HL-60/S4 treated with retinoic acid at 250 ng/mL for 4 days and 3 days (cell line): ENCODE results near the gene TMEM164.

Experiments
- in situ Hi-C: fragments of 300-500 bp; cut with MboI; formaldehyde crosslinking; loops from 2 replicates; pipeline ENCODE4 v1.7.0; 2022; ENCODE audit warnings: low sequenced_read_pairs

Gene TMEM164

DNA sequence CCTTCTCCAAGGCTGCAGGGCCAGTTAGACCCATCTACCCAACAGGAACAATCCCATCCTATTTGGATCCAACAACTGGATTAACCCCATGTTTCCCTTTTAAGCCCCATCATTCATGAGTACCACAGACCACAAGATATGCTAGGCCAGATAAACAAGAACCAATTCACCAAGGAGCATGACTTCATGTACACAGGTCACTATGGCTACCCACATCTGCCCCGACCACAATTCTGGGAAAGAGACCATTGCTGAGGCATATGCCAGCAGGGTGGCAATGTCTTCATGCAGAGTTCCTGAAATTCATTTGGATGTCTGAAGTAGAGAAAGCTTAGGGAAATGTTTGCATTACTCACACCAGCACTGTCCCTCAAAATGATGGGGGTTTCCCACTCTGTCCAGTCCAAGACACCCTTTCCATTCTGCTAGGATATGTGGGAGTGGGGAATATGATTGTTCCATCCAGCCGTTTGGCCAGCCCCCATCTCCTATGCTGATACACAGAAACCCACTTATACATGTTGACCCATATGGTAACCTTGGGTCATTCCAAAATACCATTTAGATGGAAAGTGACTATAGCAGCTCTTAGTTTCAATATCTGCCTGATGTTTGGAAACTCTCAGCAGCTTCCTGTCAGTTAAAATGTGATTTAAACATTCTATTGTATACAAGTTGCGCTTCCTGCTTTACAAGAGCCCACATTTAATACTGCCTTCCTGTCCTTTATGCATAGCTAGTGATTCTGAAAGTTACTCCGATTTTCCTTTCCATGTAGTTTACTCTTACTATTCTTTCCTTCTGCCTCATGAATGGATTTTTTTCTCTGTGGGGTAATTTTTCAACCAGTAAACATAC lies 186.0 kb downstream of the TMEM164 start:
- in situ Hi-C loops = no loop called here

DNA sequence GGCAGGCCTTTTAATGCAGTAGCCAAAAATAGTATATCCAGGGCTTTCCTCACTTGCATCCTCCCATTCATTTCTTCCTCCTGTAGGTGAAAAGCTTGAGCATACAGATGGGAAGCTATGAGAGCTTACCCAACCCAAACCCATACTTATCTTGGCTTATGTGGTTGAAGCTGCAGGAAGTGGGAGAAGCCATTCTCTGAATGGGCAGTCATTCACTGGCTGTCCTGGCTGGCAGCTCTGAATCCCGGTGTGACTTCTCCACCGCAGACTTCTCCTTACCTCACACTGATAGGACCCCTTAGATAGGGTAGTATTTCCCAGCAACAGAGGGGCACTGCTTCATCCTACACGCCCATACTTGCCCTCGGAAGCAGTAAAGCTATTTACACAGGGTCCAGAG lies 189.6 kb downstream of the TMEM164 start:
- in situ Hi-C loops = no loop called here

GRCh38 chrX:110194977-110195376 lies 192.1 kb downstream of the TMEM164 start:
- in situ Hi-C loops = no loop called here

DNA sequence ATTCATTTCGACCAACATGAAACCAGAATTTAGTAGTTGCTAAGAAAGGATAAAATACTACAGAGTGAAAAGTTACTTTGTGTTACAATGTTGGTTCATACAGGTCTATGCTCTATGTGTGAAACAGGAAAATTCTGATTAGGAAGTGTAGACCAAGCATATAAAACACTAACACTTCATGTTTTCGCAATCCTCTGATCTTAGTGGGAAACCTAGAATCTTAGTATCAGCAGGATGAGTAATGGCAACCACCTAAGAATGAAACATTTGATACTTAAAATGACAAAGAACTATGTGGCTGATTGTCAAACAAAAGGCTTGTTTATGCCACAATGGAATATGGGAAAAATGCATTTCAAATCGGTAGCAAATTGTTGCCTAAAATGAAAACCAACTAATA lies 198.9 kb downstream of the TMEM164 start:
- in situ Hi-C loops = no loop called here

DNA sequence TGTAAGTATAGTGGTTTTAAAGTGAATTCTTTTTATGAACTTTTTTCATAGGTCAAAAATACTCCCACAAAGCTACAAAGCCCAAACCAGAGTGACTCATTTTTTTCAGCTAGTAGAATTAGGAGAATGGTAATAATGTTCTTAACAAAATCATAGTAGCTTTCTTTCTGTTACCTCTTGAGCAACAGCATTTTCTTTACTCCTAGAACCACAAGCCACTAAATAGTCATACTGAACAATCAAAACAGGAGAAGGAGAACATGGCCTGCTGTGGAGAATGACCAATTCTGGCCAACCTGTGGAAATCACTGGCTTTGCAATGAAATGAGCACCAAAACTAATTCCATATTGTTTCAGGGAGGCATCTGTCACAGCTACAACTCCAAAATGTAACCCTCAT lies 202.1 kb downstream of the TMEM164 start:
- in situ Hi-C loops = no loop called here

GRCh38 chrX:110208092-110208491 lies 205.2 kb downstream of the TMEM164 start:
- in situ Hi-C loops = no loop called here

- in situ Hi-C loops = no loop called here
Measured at GRCh38 chrX:110210417-110211139, 207.7 kb downstream of the TMEM164 start.

GRCh38 chrX:110211340-110211739 lies 208.4 kb downstream of the TMEM164 start:
- in situ Hi-C loops = no loop called here

- in situ Hi-C loops = no loop called here
Measured at GRCh38 chrX:110212299-110212698, 209.4 kb downstream of the TMEM164 start.

GRCh38 chrX:110213183-110213582 lies 210.3 kb downstream of the TMEM164 start:
- in situ Hi-C loops = no loop called here

GRCh38 chrX:110214684-110215083 lies 211.8 kb downstream of the TMEM164 start:
- in situ Hi-C loops = no loop called here

DNA sequence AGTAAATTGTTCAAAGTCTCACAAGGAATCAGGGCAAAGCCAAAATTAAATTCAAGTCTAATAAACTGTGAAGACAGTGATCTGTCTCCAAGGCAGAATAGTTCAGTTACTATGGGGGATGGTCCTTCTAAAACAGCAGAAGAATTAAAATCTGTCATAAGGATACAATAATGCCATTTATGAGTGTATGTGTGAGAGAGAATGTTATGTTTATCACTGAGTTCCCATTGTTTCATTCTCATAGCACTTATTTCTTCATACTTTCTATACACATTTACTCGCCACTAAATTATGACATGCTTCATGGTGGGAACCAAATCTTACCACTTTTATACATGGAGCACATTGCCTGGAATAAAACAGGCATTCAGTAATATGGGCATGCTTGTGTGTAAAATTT lies 212.5 kb downstream of the TMEM164 start:
- in situ Hi-C loops = no loop called here

GRCh38 chrX:110216027-110216426 lies 213.1 kb downstream of the TMEM164 start:
- in situ Hi-C loops = no loop called here

- in situ Hi-C loops = no loop called here
Measured at GRCh38 chrX:110218591-110218990, 215.7 kb downstream of the TMEM164 start.

GRCh38 chrX:110219920-110220319 lies 217.0 kb downstream of the TMEM164 start:
- in situ Hi-C loops = no loop called here

DNA sequence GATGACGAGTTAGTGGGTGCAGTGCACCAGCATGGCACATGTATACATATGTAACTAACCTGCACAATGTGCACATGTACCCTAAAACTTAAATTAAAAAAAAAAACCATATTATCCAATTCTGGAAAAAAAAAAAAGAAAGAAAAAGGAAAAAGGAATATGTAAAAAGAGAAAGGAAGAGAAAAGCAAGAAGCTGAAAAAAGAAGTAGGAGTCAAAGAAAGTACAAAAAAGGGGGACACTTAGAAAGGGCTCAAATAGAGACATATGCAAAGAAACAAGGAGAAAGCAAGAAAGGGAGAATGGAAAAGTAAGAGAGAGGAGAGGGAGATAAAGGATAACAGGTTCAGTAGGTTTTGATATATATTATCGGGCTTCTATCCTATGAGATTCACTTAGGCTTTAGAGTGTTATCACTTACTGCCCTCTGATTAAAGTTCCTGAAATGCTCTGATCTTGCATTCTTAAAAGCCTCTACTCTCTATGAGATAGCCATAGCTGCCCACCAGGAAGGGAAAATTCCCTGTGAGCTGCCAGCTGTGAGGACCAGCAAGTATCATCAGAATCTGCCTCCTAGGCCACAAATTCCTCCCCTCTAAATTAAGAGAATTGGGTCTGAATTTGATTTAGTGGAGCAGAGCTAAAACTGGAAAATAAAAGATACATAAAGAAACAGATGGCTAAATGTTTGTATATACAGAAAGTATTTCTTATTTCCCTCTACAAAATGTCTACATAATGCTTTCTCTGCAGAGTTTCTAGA lies 219.8 kb downstream of the TMEM164 start:
- in situ Hi-C loops = no loop called here

DNA sequence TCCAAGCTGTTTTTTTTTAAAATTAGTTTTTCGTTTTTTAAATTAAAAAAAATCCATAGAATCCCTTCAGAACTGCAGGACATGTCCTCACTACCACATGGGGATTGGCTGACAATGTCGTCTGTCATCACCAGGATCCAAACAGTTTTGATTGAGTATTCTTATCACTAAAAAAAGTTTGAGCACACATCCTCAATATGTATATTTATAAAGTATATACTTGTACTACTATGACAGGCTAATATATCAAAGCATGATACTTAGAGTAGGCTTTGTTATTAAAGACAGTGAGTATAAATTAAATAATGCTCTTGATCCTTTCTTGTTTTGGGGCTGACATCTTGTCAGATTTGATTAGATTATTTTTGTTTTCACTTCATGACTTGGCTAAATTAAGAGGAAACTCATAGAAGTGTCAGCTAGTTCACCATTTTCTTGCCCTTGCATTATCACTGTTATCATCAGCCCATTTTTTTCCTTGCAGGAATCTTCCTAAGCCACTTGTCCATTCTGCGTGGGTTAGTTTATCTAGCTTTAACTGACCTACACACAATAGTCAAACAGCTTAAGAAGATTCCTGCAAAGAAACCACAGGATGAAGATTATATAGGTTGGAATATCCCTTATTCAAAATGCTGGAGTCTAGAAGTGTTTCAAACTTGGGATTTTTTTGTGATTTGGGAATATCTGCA lies 222.2 kb downstream of the TMEM164 start:
- in situ Hi-C loops = no loop called here

- in situ Hi-C loops = no loop called here
Measured at GRCh38 chrX:110226931-110227330, 224.0 kb downstream of the TMEM164 start.
